GM21381 (cell line): ENCODE results near the gene DENND10.
A peak's percentile ranks its signal among the peaks of the same experiment; 100 is the strongest.

ENCODE experiments used
- ATAC-seq: cut with Tn5 transposase; IDR thresholded peaks from one replicate; pipeline ENCODE4 v1.9.1; 2021; ENCODE audit warnings: mild to moderate bottlenecking, moderate library complexity; ENCODE audit not compliant: unreplicated experiment

Gene DENND10

GRCh38 chr10:119103903-119104653 is at the start of gene DENND10:
Gene DENND10, plus strand, starts transcription at chr10:119104113. Its CDS starts 30 bp downstream, at chr10:119104143.
- peak; percentile 82 for ATAC-seq

GRCh38 chr10:119055472-119055871 is 48.4 kb upstream of the DENND10 start:
- no peak for ATAC-seq

GRCh38 chr10:119058010-119058409 is 45.9 kb upstream of the DENND10 start:
- no peak for ATAC-seq

GRCh38 chr10:119059557-119059956 is 44.4 kb upstream of the DENND10 start:
- no peak for ATAC-seq

- no peak for ATAC-seq
Observed at GRCh38 chr10:119060107-119060506, 43.8 kb upstream of the DENND10 start.

- ATAC-seq = no peak
Observed at GRCh38 chr10:119061352-119061751, 42.6 kb upstream of the DENND10 start.

- no peak for ATAC-seq
Observed at GRCh38 chr10:119061926-119062325, 42.0 kb upstream of the DENND10 start.

GRCh38 chr10:119070395-119071165 is 33.3 kb upstream of the DENND10 start:
- ATAC-seq = no peak

GRCh38 chr10:119073584-119073983 is 30.3 kb upstream of the DENND10 start:
- no peak for ATAC-seq

GRCh38 chr10:119078422-119079179 is 25.3 kb upstream of the DENND10 start:
- ATAC-seq = no peak

- ATAC-seq = peak; percentile 57
Observed at GRCh38 chr10:119079599-119080520, 24.1 kb upstream of the DENND10 start.

GRCh38 chr10:119080521-119081259 is 23.2 kb upstream of the DENND10 start, which contains the start of gene EIF3A:
Gene EIF3A, minus strand, starts transcription at chr10:119080817. Its CDS starts 141 bp downstream, at chr10:119080676.
- peak; percentile 81 for ATAC-seq

- ATAC-seq = no peak
Observed at GRCh38 chr10:119084896-119085295, 19.0 kb upstream of the DENND10 start.

- ATAC-seq = no peak
Observed at GRCh38 chr10:119087271-119087882, 16.5 kb upstream of the DENND10 start.

- ATAC-seq = no peak
Observed at GRCh38 chr10:119090026-119090795, 13.7 kb upstream of the DENND10 start.

- ATAC-seq = no peak
Observed at GRCh38 chr10:119090968-119091367, 12.9 kb upstream of the DENND10 start.

GRCh38 chr10:119095640-119096039 is 8.3 kb upstream of the DENND10 start:
- ATAC-seq = no peak
